ENCODE data around the gene ONECUT1. TPM values are rescaled to one million over a fixed set of nuclear protein-coding genes. Genes with fewer than 3 reads are reported as not detected.
A peak's percentile ranks its signal among the peaks of the same experiment; 100 is the strongest.

ONECUT1 gene
- total RNA-seq, 2 donors from 2014 or later = 0.28 TPM; not detected in 1

- Histone ChIP-seq H3K27ac (no peak overlapping the region), H3K9me3 (no peaks in the 10 kb centered on the region), H3K36me3 (no peaks in the 10 kb centered on the region), H3K27me3 (replicated peaks; ENCODE audit: insufficient read depth) (peaks cover 43% of the 10 kb centered on the region), H3K4me1 (ENCODE audit: control insufficient read depth in 1 of 2, low read depth in 2 of 2) (peaks cover 20 to 52% of the 10 kb centered on the region in 2 donors), H3K4me3 (peak overlapping the region; percentile 72)
- no peak for ATAC-seq (ENCODE audit: insufficient number of reproducible peaks, low FRiP score, low read depth)
- no peak for TF ChIP-seq CTCF (IDR thresholded peaks at IDR 0.05)
- DNase-seq (ENCODE audit: low spot score) = no peak
Observed at GRCh38 chr15:52789601-52790168, 451 bp downstream of the ONECUT1 start.

DNA sequence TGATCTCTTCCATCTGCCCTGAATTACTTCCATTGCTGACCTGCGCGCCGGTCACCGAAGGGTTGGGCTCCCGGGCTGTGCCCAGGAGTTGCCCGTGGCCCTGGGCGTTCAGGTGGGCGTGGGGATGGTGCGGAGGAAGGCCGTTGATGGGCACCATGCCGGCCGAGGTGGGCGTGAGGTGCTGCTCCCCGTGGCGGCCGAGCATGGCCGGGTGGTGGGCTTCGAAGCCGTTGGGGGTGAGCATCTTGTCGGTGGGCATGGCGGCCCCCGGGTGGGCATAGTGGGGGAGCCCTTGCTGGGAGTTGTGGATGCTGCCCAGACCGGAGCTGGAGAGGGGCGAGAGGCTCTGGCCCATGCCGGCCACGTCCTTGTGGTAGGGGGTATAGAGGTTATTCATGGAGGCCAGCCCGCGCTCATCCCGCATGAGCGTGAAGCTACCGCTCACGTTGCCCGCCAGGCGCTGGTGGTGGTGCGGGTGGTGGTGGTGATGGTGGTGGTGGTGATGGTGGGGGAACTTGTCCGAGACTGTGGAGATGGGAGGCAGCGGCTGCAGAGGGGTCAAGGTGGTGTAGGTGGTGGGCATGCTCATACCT, 1.0 kb downstream of the ONECUT1 start:
- Histone ChIP-seq H3K4me3 (peak overlapping the region; percentile 72), H3K9me3 (no peaks in the 10 kb centered on the region), H3K4me1 (ENCODE audit: control insufficient read depth in 1 of 2, low read depth in 2 of 2) (peaks cover 20 to 58% of the 10 kb centered on the region in 2 donors), H3K27ac (no peak overlapping the region), H3K36me3 (no peaks in the 10 kb centered on the region), H3K27me3 (replicated peaks; ENCODE audit: insufficient read depth) (peaks cover 44% of the 10 kb centered on the region)
- DNase-seq (ENCODE audit: low spot score) (no peak), ATAC-seq (ENCODE audit: insufficient number of reproducible peaks, low FRiP score, low read depth) (no peak)
- TF ChIP-seq CTCF (IDR thresholded peaks at IDR 0.05) = no peak

DNA sequence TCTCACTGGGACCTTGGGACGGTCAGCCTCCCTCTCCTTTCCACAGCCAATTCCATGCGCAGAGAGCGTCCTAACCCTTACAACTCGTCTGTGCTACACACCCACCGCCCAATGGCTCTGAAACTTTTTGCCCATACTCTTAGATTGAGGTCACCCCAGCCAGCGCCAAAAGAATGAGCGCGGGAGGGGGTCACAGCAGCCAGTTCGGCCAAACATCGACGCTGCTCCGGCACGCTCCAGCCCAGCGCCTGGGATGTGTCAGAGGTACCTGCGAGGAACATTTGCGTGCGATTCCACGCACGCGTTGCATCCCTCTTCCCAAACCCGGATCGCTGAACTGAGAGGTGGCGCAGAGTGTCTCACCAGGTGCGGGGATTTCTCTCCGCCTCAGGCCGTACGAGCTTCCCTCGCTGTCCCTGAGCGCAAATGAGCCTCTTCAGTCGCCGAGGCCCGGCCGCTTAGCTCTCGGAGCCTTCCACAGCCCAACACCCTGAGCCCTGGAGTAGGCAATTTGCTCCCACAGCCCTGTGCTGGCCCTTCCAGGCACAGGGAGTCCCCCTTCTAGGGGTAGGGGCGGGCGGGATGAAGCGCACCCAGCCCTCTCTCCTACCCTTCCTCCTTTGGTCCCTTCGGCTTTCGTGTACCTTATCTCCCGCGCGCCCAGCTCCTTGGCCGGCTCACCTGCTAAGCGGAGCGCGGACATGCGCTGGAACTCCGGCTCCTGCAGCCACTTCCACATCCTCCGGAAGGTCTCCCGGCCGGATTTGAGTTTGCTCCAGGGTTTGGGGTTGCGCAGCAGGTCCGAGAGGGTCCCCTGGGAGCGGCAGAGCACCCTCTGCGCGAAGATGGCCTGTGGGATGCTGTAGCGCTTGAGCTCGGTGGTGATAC, 1.8 kb downstream of the ONECUT1 start:
- no peak for TF ChIP-seq CTCF (IDR thresholded peaks at IDR 0.05)
- H3K36me3 ChIP-seq = no peaks in the 10 kb centered on the region
- peaks cover 52% of the 10 kb centered on the region for H3K27me3 ChIP-seq (replicated peaks; ENCODE audit: insufficient read depth)
- ATAC-seq (ENCODE audit: insufficient number of reproducible peaks, low FRiP score, low read depth) (no peak), DNase-seq (ENCODE audit: low spot score) (no peak)
- peaks cover 26 to 65% of the 10 kb centered on the region in 2 donors for H3K4me1 ChIP-seq (ENCODE audit: control insufficient read depth in 1 of 2, low read depth in 2 of 2)
- peak overlapping the region; percentile 72 for H3K4me3 ChIP-seq
- no peak overlapping the region for H3K27ac ChIP-seq
- H3K9me3 ChIP-seq = no peaks in the 10 kb centered on the region

- H3K27me3 ChIP-seq (replicated peaks; ENCODE audit: insufficient read depth) = peaks cover 56% of the 10 kb centered on the region
- no peaks in the 10 kb centered on the region for H3K36me3 ChIP-seq
- DNase-seq (ENCODE audit: low spot score) (no peak), ATAC-seq (ENCODE audit: insufficient number of reproducible peaks, low FRiP score, low read depth) (no peak)
- no peak for TF ChIP-seq CTCF (IDR thresholded peaks at IDR 0.05)
- no peak overlapping the region for H3K4me3 ChIP-seq
- no peaks in the 10 kb centered on the region for H3K9me3 ChIP-seq
- H3K4me1 ChIP-seq (ENCODE audit: control insufficient read depth in 1 of 2, low read depth in 2 of 2) = peaks cover 26 to 68% of the 10 kb centered on the region in 2 donors
- H3K27ac ChIP-seq = no peak overlapping the region
Observed at GRCh38 chr15:52787549-52788098, 2.5 kb downstream of the ONECUT1 start.

DNA sequence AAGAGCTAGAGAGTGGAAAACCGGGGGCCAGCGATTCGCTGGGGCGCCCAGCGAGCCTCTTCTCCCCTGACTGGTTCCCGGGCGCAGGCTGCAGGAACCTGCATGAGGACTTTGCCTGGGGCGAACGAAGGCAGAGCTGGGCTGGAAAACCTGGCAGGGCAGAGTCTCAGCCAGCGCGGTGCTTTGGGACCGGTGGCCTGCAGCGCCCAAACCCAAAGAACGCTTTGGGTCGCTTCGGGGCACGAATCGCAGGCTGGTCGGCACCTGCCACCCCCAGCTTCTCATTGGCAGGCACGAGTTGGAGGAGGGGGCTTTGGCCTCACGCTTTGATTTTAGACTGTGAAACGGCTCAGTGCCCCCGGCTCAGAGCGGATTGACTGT, 3.0 kb downstream of the ONECUT1 start:
- DNase-seq (ENCODE audit: low spot score) (no peak), ATAC-seq (ENCODE audit: insufficient number of reproducible peaks, low FRiP score, low read depth) (no peak)
- Histone ChIP-seq H3K4me1 (ENCODE audit: control insufficient read depth in 1 of 2, low read depth in 2 of 2) (peaks cover 26 to 68% of the 10 kb centered on the region in 2 donors), H3K27ac (no peak overlapping the region), H3K9me3 (no peaks in the 10 kb centered on the region), H3K27me3 (replicated peaks; ENCODE audit: insufficient read depth) (peaks cover 56% of the 10 kb centered on the region), H3K4me3 (no peak overlapping the region), H3K36me3 (no peaks in the 10 kb centered on the region)
- no peak for TF ChIP-seq CTCF (IDR thresholded peaks at IDR 0.05)

Data from thoracic aorta (tissue), 2 donors.